GM18907 (cell line): ENCODE measurements around the gene FRMD5.
A peak's percentile ranks its signal among the peaks of the same experiment; 100 is the strongest.
"Not testable (repeated sequence)": the region's sequence is repeated elsewhere in the genome, so short reads cannot be mapped to it uniquely, and the experiment has no call there.

Experiments
- ATAC-seq: cut with Tn5 transposase; IDR thresholded peaks from one replicate; pipeline ENCODE4 v1.9.1; 2021; ENCODE audit warnings: mild to moderate bottlenecking, moderate library complexity; ENCODE audit not compliant: unreplicated experiment

FRMD5 gene

GRCh38 chr15:44195151-44195740 lies at the start of gene FRMD5:
TSS of gene FRMD5 (minus strand) at chr15:44195271.
- ATAC-seq = peak; percentile 96

DNA sequence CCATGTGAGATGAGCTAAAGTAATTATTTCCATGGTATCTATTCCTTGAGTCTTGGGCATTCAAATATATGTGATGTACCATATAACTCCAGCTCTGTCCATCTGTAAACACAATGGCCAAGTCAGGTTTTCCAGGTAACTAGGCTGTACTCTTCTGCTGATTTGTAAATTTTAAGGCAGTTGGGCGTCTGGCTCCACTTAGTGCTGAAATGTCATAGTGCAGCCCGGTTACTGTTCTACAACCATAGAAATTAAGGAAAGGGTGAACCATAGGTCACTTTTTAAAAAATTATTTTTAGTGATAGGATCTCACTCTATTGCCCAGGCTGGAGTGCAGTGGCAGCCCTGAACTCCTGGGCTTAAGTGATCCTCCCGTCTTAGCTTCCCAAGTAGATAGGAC lies 48.8 kb upstream of the FRMD5 start:
- no peak for ATAC-seq

GRCh38 chr15:44243141-44243540 lies 48.1 kb upstream of the FRMD5 start:
- no peak for ATAC-seq

DNA sequence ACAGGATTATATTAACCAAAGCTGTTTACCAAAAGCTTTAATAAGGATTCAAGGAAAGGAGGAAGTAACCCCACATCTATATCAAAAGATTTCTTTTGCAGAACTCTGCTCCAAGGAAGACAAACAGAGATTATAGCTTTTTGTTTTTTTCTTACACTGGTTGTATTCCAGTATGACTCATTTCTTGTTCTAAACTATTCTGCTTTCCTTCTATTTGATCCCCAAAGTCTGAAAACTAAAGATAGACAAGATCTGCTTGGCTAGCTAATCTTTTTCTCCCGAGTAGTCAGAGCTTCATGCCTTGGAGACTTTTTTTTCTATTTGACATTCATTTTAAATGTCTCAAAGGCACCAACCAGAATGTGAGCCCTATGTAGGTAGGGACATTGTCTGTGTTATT lies 36.8 kb upstream of the FRMD5 start:
- no peak for ATAC-seq

DNA sequence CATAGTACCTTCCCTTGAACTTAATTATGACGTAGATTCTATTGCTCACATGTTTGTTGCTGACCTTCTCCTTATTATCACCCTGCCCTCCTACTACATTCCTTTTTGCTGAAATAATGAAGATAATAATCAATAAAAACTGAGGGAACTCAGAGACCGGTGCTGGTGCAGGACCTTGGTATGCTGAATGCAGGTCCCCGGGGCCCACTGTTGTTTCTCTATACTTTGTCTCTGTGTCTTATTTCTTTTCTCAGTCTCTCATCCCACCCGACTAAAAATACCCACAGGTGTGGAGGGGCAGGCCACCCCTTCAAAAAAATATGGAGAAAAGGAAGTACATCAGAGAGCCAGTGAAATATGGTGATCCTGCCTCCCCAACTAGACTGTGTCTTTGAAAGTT lies 34.2 kb upstream of the FRMD5 start:
- ATAC-seq = not testable (repeated sequence)

GRCh38 chr15:44227584-44227983 lies 32.5 kb upstream of the FRMD5 start:
- ATAC-seq = no peak

DNA sequence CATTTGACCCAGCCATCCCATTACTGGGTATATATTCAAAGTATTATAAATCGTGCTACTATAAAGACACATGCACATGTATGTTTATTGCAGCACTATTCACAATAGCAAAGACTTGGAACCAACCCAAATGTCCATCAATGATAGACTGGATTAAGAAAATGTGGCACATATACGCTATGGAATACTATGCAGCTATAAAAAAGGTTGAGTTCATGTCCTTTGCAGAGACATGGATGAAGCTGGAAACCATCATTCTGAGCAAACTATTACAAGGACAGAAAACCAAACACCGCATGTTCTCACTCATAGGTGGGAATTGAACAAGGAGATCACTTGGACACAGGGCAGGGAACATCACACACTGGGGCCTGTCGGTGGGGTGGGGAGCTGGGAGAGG lies 31.9 kb upstream of the FRMD5 start:
- ATAC-seq = not testable (repeated sequence)

GRCh38 chr15:44222478-44222877 lies 27.4 kb upstream of the FRMD5 start:
- ATAC-seq = no peak

DNA sequence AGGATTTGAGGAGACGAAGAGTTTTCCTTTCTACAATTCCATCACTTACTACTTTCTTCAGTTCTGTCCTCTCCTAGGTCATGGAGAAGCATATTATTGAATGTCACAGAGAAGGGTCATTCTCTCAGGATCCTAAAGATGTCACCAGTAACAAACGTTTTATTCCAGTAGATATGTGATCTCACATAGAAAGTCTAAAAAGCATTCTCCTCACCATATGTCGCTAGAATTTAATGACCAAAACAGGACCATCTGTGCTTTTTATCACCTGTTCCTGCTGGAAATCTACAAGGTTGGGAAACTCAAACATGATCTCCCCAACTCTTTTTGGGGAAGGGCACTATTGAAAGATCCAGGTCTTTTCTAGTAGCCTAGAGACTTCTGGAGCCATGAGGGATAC lies 24.0 kb upstream of the FRMD5 start:
- ATAC-seq = no peak

- no peak for ATAC-seq
Observed at GRCh38 chr15:44216958-44217357, 21.9 kb upstream of the FRMD5 start.

GRCh38 chr15:44215594-44215993 lies 20.5 kb upstream of the FRMD5 start:
- no peak for ATAC-seq

- ATAC-seq = no peak
Observed at GRCh38 chr15:44208956-44209355, 13.9 kb upstream of the FRMD5 start.

- no peak for ATAC-seq
Observed at GRCh38 chr15:44207643-44208042, 12.6 kb upstream of the FRMD5 start.

- no peak for ATAC-seq
Observed at GRCh38 chr15:44199393-44199792, 4.3 kb upstream of the FRMD5 start.

DNA sequence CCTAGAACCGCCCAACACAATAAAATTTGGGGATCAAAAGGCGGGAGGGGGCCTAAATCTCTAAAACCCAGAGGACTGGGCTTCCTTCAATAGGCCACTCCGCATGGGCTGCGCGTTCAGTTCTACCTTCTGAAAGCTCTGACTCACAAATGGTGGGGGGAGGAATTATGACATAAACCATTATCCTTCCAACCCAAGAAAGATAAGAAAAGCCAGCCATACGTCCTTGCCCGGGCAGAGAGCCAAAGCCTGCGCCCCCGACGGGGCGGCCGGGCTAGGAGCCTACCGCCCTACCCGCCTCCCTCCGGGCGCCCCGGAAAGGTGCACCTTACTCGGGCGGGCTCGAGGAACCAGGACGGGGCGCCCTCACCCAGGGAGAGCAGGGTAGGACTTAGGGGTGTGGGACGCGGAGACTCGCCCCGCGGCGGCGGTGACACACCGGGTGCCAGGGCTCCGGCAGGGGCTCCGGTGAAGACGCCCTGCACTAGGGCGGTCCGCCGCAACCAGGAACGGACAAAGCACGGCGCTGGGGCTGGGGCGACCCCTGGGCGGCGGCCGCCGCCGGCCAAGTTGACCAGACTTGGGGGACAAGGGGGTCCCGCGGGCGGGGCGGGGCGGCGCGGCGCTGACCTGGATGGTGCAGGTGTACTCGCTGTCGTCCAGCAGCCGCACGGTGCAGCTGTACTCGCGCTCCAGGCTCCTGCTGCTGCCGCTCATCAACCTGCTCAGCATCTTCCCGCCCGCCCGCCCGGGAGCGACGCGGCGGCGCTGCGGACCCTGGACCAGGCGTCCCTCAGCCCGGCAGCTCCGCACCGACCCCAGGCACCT lies 534 bp downstream of the FRMD5 start:
- ATAC-seq = peak; percentile 16

GRCh38 chr15:44193651-44194322 lies 1.3 kb downstream of the FRMD5 start:
- no peak for ATAC-seq

DNA sequence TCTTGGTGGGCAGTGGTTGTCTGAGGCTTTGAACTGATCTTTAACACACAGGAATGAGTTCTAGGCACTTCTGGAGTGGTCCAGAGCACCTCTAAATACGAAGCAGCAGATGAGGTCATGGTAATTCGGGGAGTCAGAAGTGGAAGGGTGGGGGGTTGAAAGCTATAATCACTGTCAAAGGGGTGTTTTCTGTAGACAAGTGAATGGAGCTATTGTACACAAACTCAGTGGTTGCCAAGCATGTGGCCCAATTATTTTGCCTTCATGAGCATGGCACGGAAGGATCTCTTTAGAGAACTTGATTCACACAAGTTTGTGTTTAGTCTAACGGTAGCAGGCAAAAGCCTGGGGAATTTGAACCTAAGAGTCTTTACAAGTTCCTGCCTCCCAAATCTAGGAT lies 6.3 kb downstream of the FRMD5 start:
- ATAC-seq = no peak

- ATAC-seq = no peak
Observed at GRCh38 chr15:44186705-44187104, 8.4 kb downstream of the FRMD5 start.

DNA sequence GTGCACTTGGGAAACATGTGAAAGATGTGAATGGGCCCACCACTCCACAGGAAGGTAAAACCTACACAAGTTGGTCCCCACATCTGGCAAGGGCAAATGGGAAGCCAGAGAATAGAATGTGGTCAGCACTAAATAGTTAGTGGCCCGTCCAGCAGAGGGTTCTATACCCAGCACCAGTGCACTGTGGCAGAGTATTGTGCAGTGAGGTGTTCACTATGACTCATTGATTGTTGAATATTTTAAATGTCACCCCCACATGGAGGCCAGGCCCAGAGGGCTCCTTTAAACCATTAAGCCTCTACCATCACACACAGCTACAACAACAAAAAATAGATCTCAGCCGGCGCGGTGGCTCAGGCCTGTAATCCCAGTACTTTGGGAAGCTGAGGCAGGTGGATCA lies 11.7 kb downstream of the FRMD5 start:
- ATAC-seq = no peak

DNA sequence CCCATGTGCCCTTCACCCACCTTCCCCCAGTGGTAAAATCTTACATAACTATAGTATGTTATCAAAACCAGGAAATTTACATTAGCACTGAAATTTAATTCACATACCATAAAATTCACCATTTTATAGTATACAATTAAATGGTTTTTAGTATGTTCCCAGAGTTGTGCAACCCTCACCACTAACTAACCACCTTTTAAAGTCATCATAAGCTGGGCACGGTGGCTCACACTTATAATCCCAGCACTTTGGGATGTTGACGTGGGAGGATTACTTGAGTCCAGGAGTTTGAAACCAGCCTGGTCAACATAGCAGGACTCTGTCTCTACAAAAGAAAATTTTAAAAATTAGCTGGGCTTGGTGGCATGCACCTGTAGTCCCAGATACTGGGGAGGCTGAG lies 13.7 kb downstream of the FRMD5 start:
- ATAC-seq = no peak

- ATAC-seq = no peak
Observed at GRCh38 chr15:44177139-44177538, 17.9 kb downstream of the FRMD5 start.

GRCh38 chr15:44173813-44174212 lies 21.3 kb downstream of the FRMD5 start:
- no peak for ATAC-seq
